ENCODE results near the gene CDC42BPG.

CDC42BPG gene

DNA sequence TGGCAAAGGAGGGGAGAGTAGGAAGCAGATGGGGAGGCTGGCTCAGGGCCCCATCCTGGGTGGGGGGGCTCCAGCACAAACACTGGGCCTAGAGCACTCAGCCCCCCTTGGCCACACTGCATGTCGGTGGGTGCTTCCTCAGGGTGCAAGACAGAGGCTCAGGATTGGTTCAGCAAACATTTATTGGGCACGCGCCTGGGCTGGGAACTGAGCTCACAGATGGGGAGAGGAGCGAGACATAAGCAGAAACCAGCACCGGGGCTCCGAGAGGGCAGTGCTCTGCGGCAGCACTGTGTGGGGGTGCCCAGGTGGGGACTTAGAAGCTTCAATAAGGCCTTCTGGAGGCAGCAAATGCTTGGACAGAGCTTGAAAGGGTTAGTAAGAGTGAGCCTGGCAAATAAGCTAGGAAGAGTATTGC lies 46.1 kb upstream of the CDC42BPG start:
- no peaks in the 10 kb centered on the region for H3K9me2 ChIP-seq (replicated peaks; ENCODE audit: control insufficient read depth, low read length)
- peaks cover 40% of the 10 kb centered on the region for H3K4me1 ChIP-seq (ENCODE audit: control insufficient read depth, low read length)
- no peak overlapping the region for H3K4me2 ChIP-seq (ENCODE audit: low read length)
- peaks cover 7% of the 10 kb centered on the region; the same call in 1 of the 2 replicates for H3F3A ChIP-seq (ENCODE audit: control insufficient read depth, insufficient read depth)
- H3K4me3 ChIP-seq (ENCODE audit: low read length), result no peak overlapping the region
- no peaks in the 10 kb centered on the region for H4K20me1 ChIP-seq (ENCODE audit: control insufficient read depth, insufficient read depth, low read depth, low read length)
- no peaks in the 10 kb centered on the region for H3K79me2 ChIP-seq (ENCODE audit: control insufficient read depth, low read length)
- peaks cover 3% of the 10 kb centered on the region; the same call in 1 of the 2 replicates for H3K36me3 ChIP-seq (ENCODE audit: control insufficient read depth, low read length)
- H3K9me3 ChIP-seq (ENCODE audit: control insufficient read depth, insufficient read depth, low read length), result no peaks in the 10 kb centered on the region
- no peaks in the 10 kb centered on the region for H3K27me3 ChIP-seq (ENCODE audit: control insufficient read depth, low read length)
- TF ChIP-seq, protein P1, sequence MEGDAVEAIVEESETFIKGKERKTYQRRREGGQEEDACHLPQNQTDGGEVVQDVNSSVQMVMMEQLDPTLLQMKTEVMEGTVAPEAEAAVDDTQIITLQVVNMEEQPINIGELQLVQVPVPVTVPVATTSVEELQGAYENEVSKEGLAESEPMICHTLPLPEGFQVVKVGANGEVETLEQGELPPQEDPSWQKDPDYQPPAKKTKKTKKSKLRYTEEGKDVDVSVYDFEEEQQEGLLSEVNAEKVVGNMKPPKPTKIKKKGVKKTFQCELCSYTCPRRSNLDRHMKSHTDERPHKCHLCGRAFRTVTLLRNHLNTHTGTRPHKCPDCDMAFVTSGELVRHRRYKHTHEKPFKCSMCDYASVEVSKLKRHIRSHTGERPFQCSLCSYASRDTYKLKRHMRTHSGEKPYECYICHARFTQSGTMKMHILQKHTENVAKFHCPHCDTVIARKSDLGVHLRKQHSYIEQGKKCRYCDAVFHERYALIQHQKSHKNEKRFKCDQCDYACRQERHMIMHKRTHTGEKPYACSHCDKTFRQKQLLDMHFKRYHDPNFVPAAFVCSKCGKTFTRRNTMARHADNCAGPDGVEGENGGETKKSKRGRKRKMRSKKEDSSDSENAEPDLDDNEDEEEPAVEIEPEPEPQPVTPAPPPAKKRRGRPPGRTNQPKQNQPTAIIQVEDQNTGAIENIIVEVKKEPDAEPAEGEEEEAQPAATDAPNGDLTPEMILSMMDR (IDR thresholded peaks at IDR 0.05; ENCODE audit: low read depth, low read length, poor library complexity, severe bottlenecking), result no peak
- TF ChIP-seq EZH2phosphoT487 (IDR thresholded peaks at IDR 0.05; ENCODE audit: borderline replicate concordance, low read length), result no peak
- H3K27ac ChIP-seq (ENCODE audit: low read depth, low read length), result no peak overlapping the region

DNA sequence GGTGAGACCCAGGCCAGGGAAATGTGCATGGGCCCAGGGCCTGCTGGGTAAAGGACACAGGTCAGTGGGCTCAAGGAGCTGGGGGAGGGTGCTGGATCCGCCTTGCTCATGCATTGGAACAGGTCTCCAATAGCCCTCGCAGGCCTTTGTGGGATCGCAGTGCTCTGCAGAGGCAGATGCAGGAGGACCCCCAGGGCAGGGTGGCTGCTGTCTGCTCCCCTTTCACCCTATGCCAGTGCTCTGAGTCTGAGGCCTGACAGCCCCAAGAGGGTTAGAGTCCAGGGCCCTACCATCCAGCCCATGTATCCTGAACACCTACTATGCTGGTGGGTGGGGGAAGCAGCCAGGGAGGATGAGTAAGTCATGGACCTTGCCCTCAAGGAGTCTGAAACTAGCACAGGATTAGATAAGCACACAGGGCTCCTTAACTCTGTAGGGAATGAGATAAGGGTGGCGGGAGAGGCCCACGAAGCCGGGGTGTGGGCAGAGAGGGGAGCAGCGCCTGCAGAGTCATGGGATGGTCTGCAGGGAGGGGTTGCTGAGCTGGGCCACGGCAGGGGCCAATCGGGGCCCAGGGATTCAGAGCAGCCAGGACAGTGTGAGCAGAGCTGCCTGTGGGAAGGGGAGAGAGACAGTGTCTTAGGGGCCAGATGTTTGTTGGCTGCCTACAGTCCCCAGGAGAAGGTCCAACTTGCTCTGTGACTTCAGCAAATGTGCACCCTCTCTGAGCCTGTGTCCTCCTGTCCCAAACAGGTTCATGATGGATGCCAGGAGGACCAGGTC lies 44.5 kb upstream of the CDC42BPG start:
- Histone ChIP-seq H3K79me2 (ENCODE audit: control insufficient read depth, low read length) (no peaks in the 10 kb centered on the region), H3K9me3 (ENCODE audit: control insufficient read depth, insufficient read depth, low read length) (no peaks in the 10 kb centered on the region), H3K27ac (ENCODE audit: low read depth, low read length) (no peak overlapping the region), H3K4me3 (ENCODE audit: low read length) (no peak overlapping the region), H3F3A (ENCODE audit: control insufficient read depth, insufficient read depth) (peaks cover 7% of the 10 kb centered on the region; the same call in 1 of the 2 replicates), H4K20me1 (ENCODE audit: control insufficient read depth, insufficient read depth, low read depth, low read length) (no peaks in the 10 kb centered on the region), H3K4me2 (ENCODE audit: low read length) (no peak overlapping the region), H3K9me2 (replicated peaks; ENCODE audit: control insufficient read depth, low read length) (no peaks in the 10 kb centered on the region), H3K4me1 (ENCODE audit: control insufficient read depth, low read length) (peaks cover 43% of the 10 kb centered on the region), H3K36me3 (ENCODE audit: control insufficient read depth, low read length) (no peaks in the 10 kb centered on the region), H3K27me3 (ENCODE audit: control insufficient read depth, low read length) (no peaks in the 10 kb centered on the region)
- TF ChIP-seq, protein P1 (IDR thresholded peaks at IDR 0.05; ENCODE audit: low read depth, low read length, poor library complexity, severe bottlenecking), result no peak
- TF ChIP-seq EZH2phosphoT487 (IDR thresholded peaks at IDR 0.05; ENCODE audit: borderline replicate concordance, low read length), result no peak

DNA sequence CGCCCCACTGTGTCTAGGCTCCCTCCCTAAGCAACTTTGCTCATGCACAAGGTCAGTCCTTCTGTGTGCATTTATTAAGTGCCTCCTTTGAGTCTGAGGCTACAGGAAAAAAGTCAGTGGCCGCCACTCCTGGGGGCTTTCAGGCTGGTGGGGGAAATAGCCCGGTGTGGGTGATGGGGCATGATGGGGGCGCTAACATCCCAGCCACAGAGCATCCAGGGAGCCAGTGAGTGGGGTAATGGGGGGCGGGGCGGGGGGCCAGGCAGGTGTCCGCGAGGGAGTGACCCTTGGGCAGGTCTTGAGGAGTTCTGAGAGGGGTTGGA lies 43.9 kb upstream of the CDC42BPG start:
- peak overlapping the region; percentile 65 for H3K4me3 ChIP-seq (ENCODE audit: low read length)
- H3K79me2 ChIP-seq (ENCODE audit: control insufficient read depth, low read length), result no peaks in the 10 kb centered on the region
- no peaks in the 10 kb centered on the region for H3K27me3 ChIP-seq (ENCODE audit: control insufficient read depth, low read length)
- H3F3A ChIP-seq (ENCODE audit: control insufficient read depth, insufficient read depth), result peaks cover 7% of the 10 kb centered on the region
- H3K9me3 ChIP-seq (ENCODE audit: control insufficient read depth, insufficient read depth, low read length), result no peaks in the 10 kb centered on the region
- peak overlapping the region; percentile 83 for H3K4me2 ChIP-seq (ENCODE audit: low read length)
- H4K20me1 ChIP-seq (ENCODE audit: control insufficient read depth, insufficient read depth, low read depth, low read length), result no peaks in the 10 kb centered on the region
- H3K4me1 ChIP-seq (ENCODE audit: control insufficient read depth, low read length), result peaks cover 46% of the 10 kb centered on the region
- TF ChIP-seq, protein P1 (IDR thresholded peaks at IDR 0.05; ENCODE audit: low read depth, low read length, poor library complexity, severe bottlenecking), result no peak
- no peak for TF ChIP-seq EZH2phosphoT487 (IDR thresholded peaks at IDR 0.05; ENCODE audit: borderline replicate concordance, low read length)
- no peaks in the 10 kb centered on the region for H3K36me3 ChIP-seq (ENCODE audit: control insufficient read depth, low read length)
- H3K27ac ChIP-seq (ENCODE audit: low read depth, low read length), result no peak overlapping the region
- H3K9me2 ChIP-seq (replicated peaks; ENCODE audit: control insufficient read depth, low read length), result no peaks in the 10 kb centered on the region
